Small intestine (tissue), 7 donors: ENCODE data around the gene UTP15. TPM values are rescaled to one million over a fixed set of nuclear protein-coding genes. Genes with fewer than 3 reads are reported as not detected.

Experiments used
- DNase-seq, 2 donors: peaks; one replicate each; pipeline versions ENCODE4 v3.0.0 to v3.0.0-alpha.2; 2013
- FAIRE-seq: peaks from 2 replicates; lab custom pipeline; 2012; peaks lifted over from hg19 to GRCh38; lab: Jason Lieb, UNC
- H3K27ac ChIP-seq, 3 donors: one replicate each; pipeline ENCODE4 v1.5.1; 2013; ENCODE audit warnings: low read length in 2 of 3, mild to moderate bottlenecking in 2 of 3, control low read depth in 1 of 3, inconsistent platforms in 1 of 3, low read depth in 1 of 3, moderate library complexity in 1 of 3
- H3K27me3 ChIP-seq, 3 donors: one replicate each; pipeline ENCODE4 v1.6.1; 2013; ENCODE audit warnings: low read length in 3 of 3, inconsistent platforms in 1 of 3; ENCODE audit not compliant: control insufficient read depth in 3 of 3, insufficient read depth in 3 of 3
- H3K36me3 ChIP-seq, 3 donors: one replicate each; pipeline ENCODE4 v1.6.1; 2013; ENCODE audit warnings: low read length in 3 of 3, inconsistent platforms in 1 of 3, low read depth in 1 of 3, mild to moderate bottlenecking in 1 of 3, moderate library complexity in 1 of 3; ENCODE audit not compliant: control insufficient read depth in 3 of 3, insufficient read depth in 2 of 3
- H3K4me1 ChIP-seq, 3 donors: one replicate each; pipeline ENCODE4 v1.6.1; 2013; ENCODE audit warnings: low read length in 2 of 3, inconsistent platforms in 1 of 3, low read depth in 1 of 3, mild to moderate bottlenecking in 1 of 3, moderate library complexity in 1 of 3; ENCODE audit not compliant: control insufficient read depth in 3 of 3, insufficient read depth in 2 of 3
- H3K4me3 ChIP-seq, 3 donors: one replicate each; pipeline ENCODE4 v1.5.1; 2013; ENCODE audit warnings: low read length in 3 of 3, control low read depth in 1 of 3, inconsistent platforms in 1 of 3, low read depth in 1 of 3, mild to moderate bottlenecking in 1 of 3, moderate library complexity in 1 of 3
- H3K9me3 ChIP-seq, 2 donors: one replicate each; pipeline ENCODE4 v1.6.1; 2013; ENCODE audit warnings: low read depth in 1 of 2, low read length in 1 of 2; ENCODE audit not compliant: control insufficient read depth in 2 of 2, insufficient read depth in 1 of 2
- WGBS, 3 donors: extraction: QIAGEN DNeasy Blood & Tissue Kit; methylation state at CpG; one replicate each; pipeline ENCODE4 v1.1.7; 2013; 5-methylcytosine and 5-hydroxymethylcytosine counted together
- polyA plus RNA-seq, 4 donors: library from polyadenylated mRNA; stranded (reverse) in 3 of 4; unstranded in 1 of 4; fragments of 200-250 nt in 3 of 4; fragments of 120-200 nt in 1 of 4; gene quantifications; one replicate each; pipeline versions ENCODE4 v1.2.1 to v1.2.3, GENCODE V29; 2013
- donor health status: healthy with polysubstance abuse.
- donor health status: control.
- donor health status: control.
- donor health status: Bipolar disorder and iron deficiency.
- donor health status: healthy.

UTP15 gene
- polyA plus RNA-seq, 4 donors, result 2.5 to 10.7 (median 4.5) TPM

DNA sequence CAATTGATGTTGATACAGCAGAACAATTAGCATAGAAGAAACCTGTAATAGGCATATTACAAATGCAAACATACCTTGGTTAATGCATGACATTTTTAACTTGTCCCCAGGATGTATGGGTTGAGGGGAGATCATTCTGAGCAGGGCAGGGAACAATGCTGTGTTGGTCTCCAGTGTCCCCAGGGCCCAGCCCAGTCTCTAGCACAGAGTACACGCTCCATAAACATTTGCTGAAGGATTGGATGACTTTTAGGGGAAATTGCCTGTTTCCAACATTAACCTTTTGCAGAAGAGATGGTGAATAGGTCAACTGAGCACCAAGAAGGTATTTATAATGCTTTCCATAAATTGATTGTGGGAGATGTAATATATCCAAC is 20.2 kb upstream of the UTP15 start:
- no peaks in the 10 kb centered on the region for H3K27me3 ChIP-seq
- H3K4me3 ChIP-seq, result no peak overlapping the region
- H3K4me1 ChIP-seq, result peaks cover 0 to 9% (median 0%) of the 10 kb centered on the region in 3 donors
- H3K9me3 ChIP-seq, result no peaks in the 10 kb centered on the region
- H3K27ac ChIP-seq, result no peak overlapping the region
- no peak for DNase-seq
- WGBS, 3 donors, result 83 to 97% (median 92%) methylated on average over 1 of the region's 1 CpG
- no peak for FAIRE-seq
- no peaks in the 10 kb centered on the region for H3K36me3 ChIP-seq

DNA sequence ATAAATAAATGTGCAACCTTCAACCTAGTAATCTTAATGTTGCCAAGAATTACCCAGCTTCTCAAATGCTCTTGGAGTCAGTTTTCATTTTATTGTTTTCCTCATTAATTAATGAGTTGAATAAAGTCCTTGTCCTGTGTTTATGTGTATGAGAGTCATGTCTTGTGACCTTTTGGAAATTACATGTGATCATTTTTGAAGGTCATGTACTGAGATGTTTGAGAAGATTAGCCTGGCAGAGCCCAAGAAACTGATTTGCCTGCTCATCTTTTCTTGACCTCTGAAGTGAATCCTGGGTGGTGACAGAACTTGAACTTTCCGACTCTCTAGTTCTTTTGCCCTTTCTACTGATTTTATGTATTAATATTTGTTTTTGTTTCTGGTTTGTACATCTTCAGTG is 15.5 kb upstream of the UTP15 start:
- no peaks in the 10 kb centered on the region for H3K27me3 ChIP-seq
- H3K4me1 ChIP-seq, result no peaks in the 10 kb centered on the region
- no peaks in the 10 kb centered on the region for H3K9me3 ChIP-seq
- no peak for DNase-seq
- H3K4me3 ChIP-seq, result no peak overlapping the region
- H3K27ac ChIP-seq, result no peak overlapping the region
- 83 to 93% (median 87%) methylated on average over 1 of the region's 1 CpG for WGBS, 3 donors
- peaks cover 0 to 8% (median 0%) of the 10 kb centered on the region in 3 donors for H3K36me3 ChIP-seq
- FAIRE-seq, result no peak

DNA sequence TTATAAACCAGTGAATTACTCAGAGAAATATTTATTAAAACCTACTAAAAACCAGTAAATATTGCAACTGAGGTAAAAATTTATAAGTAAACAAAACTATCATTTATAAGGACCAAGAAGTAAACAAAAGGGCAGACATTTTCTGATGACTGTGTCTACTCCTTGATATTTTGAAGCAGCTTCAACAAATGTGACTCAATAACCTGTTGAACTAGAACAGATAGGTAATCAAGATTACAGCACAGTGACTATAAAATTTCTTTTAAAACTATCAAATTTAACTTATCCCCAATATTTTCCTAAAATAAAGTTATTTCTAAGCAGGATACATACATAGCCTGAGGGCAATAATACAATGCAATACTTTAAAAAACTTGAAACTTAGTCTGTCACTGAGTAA is 12.9 kb upstream of the UTP15 start:
- Histone ChIP-seq H3K4me1 (no peaks in the 10 kb centered on the region), H3K27me3 (no peaks in the 10 kb centered on the region), H3K4me3 (no peak overlapping the region), H3K36me3 (peaks cover 0 to 9% (median 2%) of the 10 kb centered on the region in 3 donors), H3K9me3 (no peaks in the 10 kb centered on the region), H3K27ac (no peak overlapping the region)
- no peak for DNase-seq
- no peak for FAIRE-seq

DNA sequence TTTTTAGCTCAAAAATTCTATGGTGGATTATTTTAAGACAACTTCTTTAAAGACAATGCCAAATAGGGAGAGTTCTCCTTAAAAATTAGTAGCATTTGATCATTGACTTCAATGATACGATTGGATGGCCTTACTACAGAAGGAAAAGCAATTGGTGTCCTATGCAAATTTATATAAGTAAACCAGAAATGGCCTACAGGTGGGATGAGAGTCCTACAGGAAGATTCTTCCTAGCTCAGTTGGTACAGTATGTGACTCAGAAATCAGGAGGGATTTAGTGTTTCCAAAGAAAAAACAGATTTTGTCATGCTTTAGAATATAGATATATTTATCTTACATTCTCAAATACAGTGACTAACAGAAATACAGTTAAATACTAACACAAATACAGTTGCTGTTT is 6.6 kb upstream of the UTP15 start:
- 81 to 91% (median 89%) methylated on average over 1 of the region's 1 CpG for WGBS, 3 donors
- Histone ChIP-seq H3K9me3 (no peaks in the 10 kb centered on the region), H3K36me3 (peaks cover 2 to 29% (median 2%) of the 10 kb centered on the region in 3 donors), H3K27ac (no peak overlapping the region), H3K27me3 (no peaks in the 10 kb centered on the region), H3K4me1 (peaks cover 0 to 4% (median 2%) of the 10 kb centered on the region in 3 donors), H3K4me3 (no peak overlapping the region)
- no peak for FAIRE-seq
- no peak for DNase-seq

DNA sequence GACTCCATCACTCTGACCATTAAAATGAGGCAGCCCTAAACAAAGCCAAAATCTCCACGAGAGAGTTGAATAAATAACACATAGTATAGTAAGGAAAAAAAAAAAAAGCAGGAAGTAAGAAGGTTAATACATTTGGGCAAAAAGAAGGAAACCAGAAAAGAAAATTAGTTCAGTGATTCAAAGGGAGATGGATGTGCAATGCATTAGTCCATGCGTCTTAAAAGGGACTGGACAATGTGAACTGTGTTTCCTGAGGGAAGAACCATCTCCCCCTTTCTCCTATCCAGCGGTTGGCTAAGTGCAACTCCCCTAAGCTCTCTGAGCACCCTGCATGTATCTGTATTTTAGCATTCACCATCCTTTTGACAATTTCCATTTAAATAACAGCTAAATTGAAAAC is 1.5 kb upstream of the UTP15 start:
- Histone ChIP-seq H3K27ac (no peak overlapping the region), H3K4me3 (peak overlapping the region in 2 of 3 donors; percentile 75 to 86)

DNA sequence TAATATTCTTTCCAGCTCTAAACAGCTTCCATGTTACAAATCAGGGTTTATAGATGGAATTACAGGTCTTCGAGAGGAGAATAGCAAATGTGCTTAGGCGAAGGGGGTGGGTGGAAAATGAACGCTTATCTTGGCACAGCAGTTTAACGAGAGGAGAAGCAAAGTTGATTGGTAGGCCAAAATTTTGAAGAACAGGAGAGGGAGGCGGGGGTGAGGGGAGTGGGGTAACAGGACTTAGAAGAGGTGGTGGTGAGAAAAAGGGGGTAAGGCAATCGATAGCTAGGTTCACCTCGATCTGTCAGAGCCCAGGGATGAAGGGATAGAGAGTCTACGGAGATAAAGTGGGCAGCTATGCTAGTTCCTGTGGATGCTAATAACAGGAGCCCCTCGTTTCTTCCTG is 868 bp upstream of the UTP15 start:
- DNase-seq (no peak), FAIRE-seq (no peak)
- Histone ChIP-seq H3K36me3 (peaks cover 0 to 14% (median 3%) of the 10 kb centered on the region in 3 donors), H3K4me3 (peak overlapping the region; percentile 75 to 86 (median 82)), H3K27me3 (no peaks in the 10 kb centered on the region), H3K9me3 (no peaks in the 10 kb centered on the region), H3K27ac (peak overlapping the region; percentile 8 to 97 (median 92)), H3K4me1 (peaks cover 4 to 8% (median 4%) of the 10 kb centered on the region in 3 donors)
- WGBS, 3 donors, result 1 to 3% (median 2%) methylated on average over 9 of the region's 9 CpGs

More for the DNA sequence above, 1.5 kb upstream of the UTP15 start:
- peaks cover 0 to 15% (median 4%) of the 10 kb centered on the region in 3 donors for H3K36me3 ChIP-seq
- FAIRE-seq, result no peak
- peak in 1 of 2 donors; percentile 14 for DNase-seq
- 24 to 37% (median 29%) methylated on average over 3 of the region's 3 CpGs for WGBS, 3 donors
- no peaks in the 10 kb centered on the region for H3K9me3 ChIP-seq
- no peaks in the 10 kb centered on the region for H3K27me3 ChIP-seq
- peaks cover 4 to 8% (median 4%) of the 10 kb centered on the region in 3 donors for H3K4me1 ChIP-seq

DNA sequence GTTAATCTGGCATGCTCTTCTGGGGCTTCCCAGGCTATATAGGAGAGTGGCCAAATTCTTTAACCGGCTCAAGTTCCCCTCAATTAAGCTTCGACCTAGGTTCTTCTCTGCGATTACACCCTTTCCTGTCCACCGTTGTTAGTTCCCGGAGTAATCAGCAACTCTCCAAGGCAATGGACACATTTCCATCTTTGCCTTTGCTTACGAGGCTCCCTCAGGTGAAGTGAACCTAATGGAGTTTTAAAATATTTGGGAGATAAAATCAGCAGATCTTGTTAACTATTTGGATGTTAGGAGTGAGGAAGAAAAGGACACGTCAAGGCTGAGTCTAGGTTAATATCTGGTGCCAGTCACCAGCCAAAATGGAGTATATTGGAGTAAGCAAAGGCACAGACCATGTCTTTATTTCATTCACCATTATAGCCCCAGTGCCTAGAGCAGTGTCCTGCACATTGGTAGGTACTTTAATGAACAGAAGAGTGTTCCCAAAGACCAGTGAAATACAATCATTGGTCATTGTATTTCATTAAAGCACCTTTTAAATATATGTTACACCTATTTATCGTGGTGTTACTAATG is 515 bp downstream of the UTP15 start:
- 3 to 7% (median 5%) methylated on average over 8 of the region's 8 CpGs for WGBS, 3 donors
- no peaks in the 10 kb centered on the region for H3K27me3 ChIP-seq
- DNase-seq (no peak), FAIRE-seq (no peak)
- peak overlapping the region; percentile 68 to 86 (median 75) for H3K4me3 ChIP-seq
- H3K9me3 ChIP-seq, result no peaks in the 10 kb centered on the region
- H3K36me3 ChIP-seq, result peaks cover 2 to 10% (median 5%) of the 10 kb centered on the region in 3 donors
- H3K27ac ChIP-seq, result peak overlapping the region; percentile 58 to 97 (median 92)
- H3K4me1 ChIP-seq, result peaks cover 4 to 8% (median 4%) of the 10 kb centered on the region in 3 donors

DNA sequence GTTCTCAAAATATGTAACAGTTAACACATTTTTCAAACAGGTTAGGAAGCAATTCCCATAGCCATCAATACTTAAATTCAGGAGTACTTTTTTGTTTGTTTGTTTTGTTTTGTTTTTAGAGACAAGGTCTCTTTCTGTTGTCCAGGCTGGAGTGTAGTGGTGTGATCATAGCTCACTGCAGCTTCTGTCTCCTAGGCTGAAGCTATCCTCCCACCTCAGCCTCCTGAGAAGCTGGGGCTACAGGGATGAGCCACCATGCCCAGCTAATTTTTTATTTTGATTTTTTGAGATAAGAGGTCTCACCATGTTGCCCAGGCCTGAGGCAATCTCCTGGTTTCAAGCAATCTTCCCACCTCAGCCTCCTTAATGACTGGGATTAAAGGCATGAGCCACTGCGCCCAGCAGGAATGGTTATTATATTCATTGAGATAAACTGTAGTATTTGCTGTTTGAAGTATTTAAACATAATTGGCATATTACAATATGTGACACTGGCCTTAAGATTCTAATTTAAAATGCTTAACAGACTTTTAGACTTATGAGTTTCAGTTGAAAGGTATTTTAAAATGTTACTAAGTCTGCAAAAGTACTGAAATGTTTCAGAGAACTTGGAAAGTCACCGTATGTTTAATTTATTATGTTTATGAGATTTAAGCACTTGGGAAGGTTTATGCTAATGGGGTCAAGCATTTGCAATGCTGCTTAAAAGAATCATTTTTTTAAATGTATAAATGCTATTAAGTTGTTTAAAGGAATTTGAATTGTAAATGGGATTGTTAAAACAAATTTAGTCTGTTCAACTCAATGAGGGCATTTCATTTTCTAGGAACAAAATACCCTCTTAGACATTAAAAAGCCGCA is 17.0 kb downstream of the UTP15 start:
- no peak overlapping the region for H3K4me3 ChIP-seq
- H3K27me3 ChIP-seq, result no peaks in the 10 kb centered on the region
- H3K36me3 ChIP-seq, result peaks cover 5 to 11% (median 7%) of the 10 kb centered on the region in 3 donors
- FAIRE-seq, result no peak
- DNase-seq, result no peak
- H3K4me1 ChIP-seq, result no peaks in the 10 kb centered on the region
- WGBS, 3 donors, result 72 to 94% (median 75%) methylated on average over 3 of the region's 3 CpGs
- no peak overlapping the region for H3K27ac ChIP-seq
- no peaks in the 10 kb centered on the region for H3K9me3 ChIP-seq
